Measurements from ENCODE around the gene URI1.

The URI1 gene

GRCh38 chr19:30060531-30061222 lies 118.6 kb downstream of the URI1 start:
- Histone ChIP-seq H2AFZ (ENCODE audit: low read depth, low read length) (no peak overlapping the region), H3K4me3 (ENCODE audit: low read depth in 1 of 2, low read length in 2 of 2) (no peak overlapping the region), H3K4me2 (ENCODE audit: insufficient read depth, low read length) (no peak overlapping the region), H4K20me1 (ENCODE audit: insufficient read depth, low read length) (no peaks in the 10 kb centered on the region), H3K27ac (ENCODE audit: low read length) (no peak overlapping the region), H3K9me3 (ENCODE audit: insufficient read depth, low read length, severe bottlenecking) (no peaks in the 10 kb centered on the region), H3K4me1 (ENCODE audit: insufficient read depth, low read length) (no peaks in the 10 kb centered on the region), H3K79me2 (ENCODE audit: insufficient read depth, low read length) (no peaks in the 10 kb centered on the region), H3K9ac (ENCODE audit: low read depth, low read length) (no peak overlapping the region), H3K36me3 (ENCODE audit: insufficient read depth, low read length) (no peaks in the 10 kb centered on the region), H3K27me3 (ENCODE audit: insufficient read depth, low read length, poor library complexity) (no peaks in the 10 kb centered on the region)
- ATAC-seq (ENCODE audit: insufficient read depth, low read depth) = no peak
- DNase-seq = no peak
- no peak for TF ChIP-seq EZH2 (IDR thresholded peaks at IDR 0.05; ENCODE audit: borderline replicate concordance, low read depth, low read length, severe bottlenecking)
- no peak for TF ChIP-seq CTCF (IDR thresholded peaks at IDR 0.05; ENCODE audit: borderline replicate concordance, extremely low read depth, low read length, poor library complexity, severe bottlenecking)

GRCh38 chr19:30061223-30062064 lies 119.4 kb downstream of the URI1 start:
- H3K9ac ChIP-seq (ENCODE audit: low read depth, low read length) = no peak overlapping the region
- H3K4me1 ChIP-seq (ENCODE audit: insufficient read depth, low read length) = peaks cover 6% of the 10 kb centered on the region
- ATAC-seq (ENCODE audit: insufficient read depth, low read depth) (no peak), DNase-seq (no peak)
- no peak overlapping the region for H3K4me3 ChIP-seq (ENCODE audit: low read depth in 1 of 2, low read length in 2 of 2)
- TF ChIP-seq EZH2 (IDR thresholded peaks at IDR 0.05; ENCODE audit: borderline replicate concordance, low read depth, low read length, severe bottlenecking) = no peak
- TF ChIP-seq CTCF (IDR thresholded peaks at IDR 0.05; ENCODE audit: borderline replicate concordance, extremely low read depth, low read length, poor library complexity, severe bottlenecking) = no peak
- no peaks in the 10 kb centered on the region for H3K36me3 ChIP-seq (ENCODE audit: insufficient read depth, low read length)
- H3K4me2 ChIP-seq (ENCODE audit: insufficient read depth, low read length) = no peak overlapping the region
- no peak overlapping the region for H2AFZ ChIP-seq (ENCODE audit: low read depth, low read length)
- no peak overlapping the region for H3K27ac ChIP-seq (ENCODE audit: low read length)
- no peaks in the 10 kb centered on the region for H3K79me2 ChIP-seq (ENCODE audit: insufficient read depth, low read length)
- no peaks in the 10 kb centered on the region for H3K9me3 ChIP-seq (ENCODE audit: insufficient read depth, low read length, severe bottlenecking)
- no peaks in the 10 kb centered on the region for H3K27me3 ChIP-seq (ENCODE audit: insufficient read depth, low read length, poor library complexity)
- H4K20me1 ChIP-seq (ENCODE audit: insufficient read depth, low read length) = no peaks in the 10 kb centered on the region

- Histone ChIP-seq H3K4me1 (ENCODE audit: insufficient read depth, low read length) (peaks cover 14% of the 10 kb centered on the region), H3K4me3 (ENCODE audit: low read depth in 1 of 2, low read length in 2 of 2) (no peak overlapping the region), H3K27me3 (ENCODE audit: insufficient read depth, low read length, poor library complexity) (no peaks in the 10 kb centered on the region), H4K20me1 (ENCODE audit: insufficient read depth, low read length) (no peaks in the 10 kb centered on the region), H3K9me3 (ENCODE audit: insufficient read depth, low read length, severe bottlenecking) (no peaks in the 10 kb centered on the region), H3K36me3 (ENCODE audit: insufficient read depth, low read length) (no peaks in the 10 kb centered on the region), H3K4me2 (ENCODE audit: insufficient read depth, low read length) (no peak overlapping the region), H3K9ac (ENCODE audit: low read depth, low read length) (no peak overlapping the region), H2AFZ (ENCODE audit: low read depth, low read length) (no peak overlapping the region), H3K27ac (ENCODE audit: low read length) (no peak overlapping the region), H3K79me2 (ENCODE audit: insufficient read depth, low read length) (no peaks in the 10 kb centered on the region)
- TF ChIP-seq EZH2 (IDR thresholded peaks at IDR 0.05; ENCODE audit: borderline replicate concordance, low read depth, low read length, severe bottlenecking) = no peak
- TF ChIP-seq CTCF (IDR thresholded peaks at IDR 0.05; ENCODE audit: borderline replicate concordance, extremely low read depth, low read length, poor library complexity, severe bottlenecking) = no peak
- DNase-seq = no peak
- no peak for ATAC-seq (ENCODE audit: insufficient read depth, low read depth)
Observed at GRCh38 chr19:30062065-30062906, 120.2 kb downstream of the URI1 start.
